GM23338 (cell line): ENCODE measurements around the gene UQCC2. TPM values are rescaled to one million over a fixed set of nuclear protein-coding genes. Genes with fewer than 3 reads are reported as not detected.

ENCODE experiments used
- ATAC-seq: fragments of 200-7000 bp; cut with Tn5 transposase; 3 replicates; pipeline ENCODE4 v1.9.1; 2020
- DNase-seq: peaks from one replicate; pipeline ENCODE4 v3.0.0-alpha.2; 2015; ENCODE audit warnings: low spot score
- H2AFZ ChIP-seq: fragments of 200-600 bp; sonication (generic); 2 replicates; pipeline ENCODE4 v1.8.0; 2016; ENCODE audit warnings: antibody characterized with exemption, mild to moderate bottlenecking, moderate library complexity
- H3F3A ChIP-seq: fragments of 200-600 bp; sonication (generic); replicated peaks from 2 replicates; pipeline ENCODE4 v1.8.0; 2017; ENCODE audit warnings: antibody characterized with exemption, mixed run types, low read depth
- H3K27ac ChIP-seq: fragments of 200-600 bp; sonication (generic); 2 replicates; pipeline ENCODE4 v1.6.1; 2016; ENCODE audit warnings: low read depth
- H3K27me3 ChIP-seq: fragments of 200-600 bp; sonication (generic); 2 replicates; pipeline ENCODE4 v1.8.0; 2016; ENCODE audit warnings: mild to moderate bottlenecking, mixed run types, moderate library complexity; ENCODE audit not compliant: insufficient read depth
- H3K36me3 ChIP-seq: fragments of 200-600 bp; sonication (generic); 2 replicates; pipeline ENCODE4 v1.8.0; 2016; ENCODE audit warnings: mild to moderate bottlenecking; ENCODE audit not compliant: insufficient read depth
- H3K4me1 ChIP-seq: fragments of 200-600 bp; sonication (generic); 2 replicates; pipeline ENCODE4 v1.8.0; 2016; ENCODE audit warnings: mild to moderate bottlenecking, moderate library complexity; ENCODE audit not compliant: insufficient read depth
- H3K4me2 ChIP-seq: fragments of 200-600 bp; sonication (generic); 2 replicates; pipeline ENCODE4 v1.7.1; 2017; ENCODE audit warnings: mixed run types
- H3K4me3 ChIP-seq: fragments of 200-600 bp; sonication (generic); 2 replicates; pipeline ENCODE4 v1.6.1; 2016; ENCODE audit warnings: mixed run types
- H3K79me2 ChIP-seq: fragments of 200-600 bp; sonication (generic); replicated peaks from 2 replicates; pipeline ENCODE4 v1.8.0; 2017; ENCODE audit warnings: mild to moderate bottlenecking; ENCODE audit not compliant: insufficient read depth
- H3K9me2 ChIP-seq: fragments of 200-600 bp; sonication (generic); 2 replicates; pipeline ENCODE4 v1.8.0; 2017; ENCODE audit not compliant: insufficient read depth
- H4K20me1 ChIP-seq: fragments of 200-600 bp; sonication (generic); replicated peaks from 2 replicates; pipeline ENCODE4 v1.8.0; 2017; ENCODE audit warnings: mild to moderate bottlenecking; ENCODE audit not compliant: insufficient read depth
- H3K27ac Mint-ChIP-seq: 2 replicates; pipeline ENCODE4 v1.8.0; 2020; ENCODE audit warnings: inconsistent platforms, mild to moderate bottlenecking, moderate library complexity, mixed read lengths
- H3K27me3 Mint-ChIP-seq: 3 replicates; pipeline ENCODE4 v1.8.0; 2022; ENCODE audit warnings: low read depth, mild to moderate bottlenecking, moderate library complexity, mixed read lengths, inconsistent platforms; ENCODE audit not compliant: insufficient read depth, poor library complexity
- H3K36me3 Mint-ChIP-seq: 3 replicates; pipeline ENCODE4 v1.8.0; 2021; ENCODE audit warnings: low read depth, mild to moderate bottlenecking, inconsistent platforms, moderate library complexity, mixed read lengths
- H3K4me1 Mint-ChIP-seq: 3 replicates; pipeline ENCODE4 v1.8.0; 2020; ENCODE audit warnings: mild to moderate bottlenecking, inconsistent platforms, mixed read lengths
- H3K4me3 Mint-ChIP-seq: 3 replicates; pipeline ENCODE4 v1.8.0; 2021; ENCODE audit warnings: moderate library complexity, mild to moderate bottlenecking, inconsistent platforms, mixed read lengths
- H3K9me3 Mint-ChIP-seq: 3 replicates; pipeline ENCODE4 v1.8.0; 2020; ENCODE audit warnings: moderate library complexity, mild to moderate bottlenecking, inconsistent platforms, mixed read lengths
- CREB1 ChIP-seq: fragments of 250-450 bp; sonication (Bioruptor Pico); IDR thresholded peaks from 2 replicates; pipeline ENCODE4 v1.5.0; 2020; ENCODE audit warnings: low read depth, mild to moderate bottlenecking, moderate library complexity
- CTCF ChIP-seq, 2 experiments: fragments of 200-600 bp in 1 of 2; sonication (generic) in 1 of 2; conservative IDR thresholded peaks; 2 replicates each; pipeline versions ENCODE4 v1.5.1 to v1.6.1; 2016 to 2017; ENCODE audit warnings: antibody characterized with exemption in 2 of 2, low read depth in 2 of 2, mild to moderate bottlenecking in 2 of 2, moderate library complexity in 1 of 2
- ETS1 ChIP-seq: IDR thresholded peaks from 2 replicates; pipeline ENCODE4 v1.6.1; 2016; ENCODE audit warnings: antibody characterized with exemption
- EZH2 ChIP-seq: fragments of 200-600 bp; sonication (generic); IDR thresholded peaks from one replicate; pipeline ENCODE4 v1.8.0; 2017; ENCODE audit warnings: antibody characterized with exemption, mild to moderate bottlenecking, low read depth; ENCODE audit not compliant: unreplicated experiment
- EZH2phosphoT487 ChIP-seq: fragments of 200-600 bp; sonication (generic); IDR thresholded peaks from one replicate; pipeline ENCODE4 v1.8.1; 2018; ENCODE audit warnings: antibody characterized with exemption; ENCODE audit not compliant: unreplicated experiment
- JUNB ChIP-seq: IDR thresholded peaks from one replicate; pipeline ENCODE4 v1.6.1; 2016; ENCODE audit warnings: antibody characterized with exemption; ENCODE audit not compliant: unreplicated experiment
- NANOG ChIP-seq: IDR thresholded peaks from 2 replicates; pipeline ENCODE4 v1.6.1; 2016; ENCODE audit warnings: antibody characterized with exemption, borderline replicate concordance
- POLR2AphosphoS5 ChIP-seq: IDR thresholded peaks from 2 replicates; pipeline ENCODE4 v1.6.1; 2016; ENCODE audit warnings: antibody characterized with exemption, low read depth
- REST ChIP-seq: IDR thresholded peaks from one replicate; pipeline ENCODE4 v1.6.1; 2018; ENCODE audit warnings: antibody characterized with exemption; ENCODE audit not compliant: unreplicated experiment
- STAT1 ChIP-seq: IDR thresholded peaks from one replicate; pipeline ENCODE4 v1.6.1; 2016; ENCODE audit warnings: antibody characterized with exemption; ENCODE audit not compliant: unreplicated experiment
- ZNF114 ChIP-seq: fragments of 250-450 bp; sonication (Bioruptor Pico); IDR thresholded peaks from 2 replicates; pipeline ENCODE4 v1.5.0; 2020; ENCODE audit warnings: mild to moderate bottlenecking, moderate library complexity
- ZNF331 ChIP-seq: fragments of 250-450 bp; sonication (Bioruptor Pico); IDR thresholded peaks from 2 replicates; pipeline ENCODE4 v1.5.0; 2020; ENCODE audit warnings: low read depth, mild to moderate bottlenecking, moderate library complexity
- ZNF462 ChIP-seq: fragments of 250-450 bp; sonication (Bioruptor Pico); IDR thresholded peaks from 2 replicates; pipeline ENCODE4 v1.5.0; 2020; ENCODE audit warnings: mild to moderate bottlenecking, moderate library complexity
- polyA plus RNA-seq: library from polyadenylated mRNA; unstranded; fragments of >200 nt; fragmentation: Nextera tagmentation; extraction: Ambion mirVana; gene quantifications from 2 replicates; pipeline ENCODE4 v1.2.1, GENCODE V29; 2016
- total RNA-seq: library from RNA; depleted of rRNA; stranded (reverse); fragments of >200 nt; shearing (Covaris generic); gene quantifications from 2 replicates; pipeline ENCODE4 v1.2.3, GENCODE V29; 2014

The UQCC2 gene
- total and polyA plus RNA-seq, 2 experiments from 2014 or later = 48.9 to 379 TPM

- H3K4me1 ChIP-seq = peaks cover 10% of the 10 kb centered on the region
- Mint-ChIP-seq H3K27ac (no peak overlapping the region), H3K27me3 (peaks cover 11% of the 10 kb centered on the region), H3K4me1 (peaks cover 45% of the 10 kb centered on the region), H3K4me3 (no peak overlapping the region), H3K9me3 (no peaks in the 10 kb centered on the region), H3K36me3 (peaks cover 40% of the 10 kb centered on the region)
- H3K27me3 ChIP-seq = no peaks in the 10 kb centered on the region
- H3K4me2 ChIP-seq = no peak overlapping the region
- H3F3A ChIP-seq = no peaks in the 10 kb centered on the region; the same call in 1 of the 2 replicates
- H4K20me1 ChIP-seq = peaks cover 31% of the 10 kb centered on the region
- peaks cover 18% of the 10 kb centered on the region for H3K79me2 ChIP-seq
- no peak for DNase-seq
- no peak overlapping the region for H3K4me3 ChIP-seq
- H3K9me2 ChIP-seq = no peaks in the 10 kb centered on the region
- TF ChIP-seq ZNF114 (CRISPR knock-in tag) = no peak
- TF ChIP-seq EZH2 = no peak
- TF ChIP-seq CREB1 (CRISPR knock-in tag) = no peak
- no peak for TF ChIP-seq ZNF462 (CRISPR knock-in tag)
- TF ChIP-seq STAT1 = no peak
- TF ChIP-seq POLR2AphosphoS5 = no peak
- no peak for TF ChIP-seq JUNB
- no peak for TF ChIP-seq REST
- TF ChIP-seq ZNF331 (CRISPR knock-in tag) = no peak
- no peak for TF ChIP-seq EZH2phosphoT487
- TF ChIP-seq NANOG = no peak
- no peak for TF ChIP-seq ETS1
- TF ChIP-seq CTCF (conservative IDR thresholded peaks at IDR 0.05; ENCODE audit: low read depth in 2 of 2) = no peak
- H3K36me3 ChIP-seq = peaks cover 21% of the 10 kb centered on the region
- no peak overlapping the region for H2AFZ ChIP-seq
- H3K27ac ChIP-seq = no peak overlapping the region
- no peak for ATAC-seq
Measured at GRCh38 chr6:33708516-33709204, 2.8 kb downstream of the UQCC2 start.
